ENCODE results near the gene SPAG16.
A peak's percentile ranks its signal among the peaks of the same experiment; 100 is the strongest.

Gene SPAG16

DNA sequence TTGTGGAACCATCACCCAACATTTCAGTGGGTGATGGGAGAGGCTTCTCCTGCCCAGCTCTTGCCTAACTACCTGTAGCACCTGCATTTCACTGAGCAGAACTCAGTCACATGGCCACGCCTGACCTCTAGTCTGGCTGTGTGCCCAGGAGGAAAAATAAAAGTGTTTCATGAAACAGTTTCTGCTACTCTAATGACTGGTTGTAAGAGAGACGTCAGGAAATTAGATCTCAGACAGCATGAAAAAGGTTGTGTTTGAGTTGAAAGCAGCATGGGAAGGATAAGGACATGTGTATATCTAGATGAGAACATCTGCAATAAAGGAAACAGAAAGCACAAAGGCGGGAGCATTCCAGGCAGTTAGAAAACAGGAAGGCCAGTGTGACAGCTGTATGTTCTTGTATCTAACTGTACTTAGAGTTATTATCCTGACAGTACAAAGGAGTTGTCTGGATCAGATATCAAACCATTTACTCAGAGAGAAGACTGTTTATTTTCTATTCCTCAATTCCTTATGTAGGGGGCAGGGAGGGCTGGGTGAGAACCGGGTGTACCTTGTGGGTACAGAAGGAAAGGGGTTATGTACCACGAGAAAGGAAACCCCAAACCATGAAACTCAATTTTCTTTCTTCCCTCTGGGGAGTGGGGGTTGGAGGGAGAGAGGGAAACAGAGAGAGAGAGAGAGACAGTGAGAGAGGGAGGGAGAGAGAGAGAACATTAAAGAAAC is 819.2 kb downstream of the SPAG16 start:
- no peak for DNase-seq

DNA sequence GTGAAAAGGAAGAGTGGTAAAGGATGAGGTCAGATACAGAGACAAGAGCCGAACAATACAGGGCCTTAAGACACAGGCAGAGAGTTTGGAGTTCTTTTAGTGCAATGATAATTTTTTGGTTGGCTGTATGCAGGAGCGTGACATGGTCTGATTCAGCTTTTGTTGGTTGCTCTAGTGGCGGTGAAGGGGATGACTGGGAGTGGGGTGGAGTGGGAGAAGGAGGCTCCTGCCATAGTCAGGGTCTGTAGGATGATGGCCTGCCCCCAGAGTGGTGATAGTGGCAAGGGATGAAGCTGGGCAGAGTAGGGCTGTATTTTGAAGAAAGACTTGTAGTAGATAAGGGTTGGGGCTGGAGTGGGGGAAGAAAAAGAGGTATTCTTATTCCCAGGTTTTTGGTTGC is 820.0 kb downstream of the SPAG16 start:
- DNase-seq = no peak

DNA sequence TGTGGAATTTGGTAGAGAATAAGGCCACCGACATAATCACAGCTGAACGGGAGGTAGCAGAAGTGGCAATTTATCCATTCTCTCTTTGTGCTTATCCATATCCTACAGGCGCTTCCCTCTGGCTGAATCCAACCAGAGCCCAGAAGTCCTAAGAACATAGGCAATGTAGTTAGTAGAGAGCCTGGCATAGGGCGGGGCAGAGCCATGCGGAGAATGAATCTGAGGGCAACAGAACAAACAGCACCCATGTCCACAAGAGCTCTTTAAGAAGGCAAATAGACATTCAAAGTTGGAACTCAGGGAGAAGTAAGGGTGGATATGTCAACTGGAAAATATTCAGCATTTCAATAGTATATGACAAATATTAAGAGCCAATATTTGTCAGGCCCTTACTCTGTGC is 820.7 kb downstream of the SPAG16 start:
- no peak for DNase-seq

DNA sequence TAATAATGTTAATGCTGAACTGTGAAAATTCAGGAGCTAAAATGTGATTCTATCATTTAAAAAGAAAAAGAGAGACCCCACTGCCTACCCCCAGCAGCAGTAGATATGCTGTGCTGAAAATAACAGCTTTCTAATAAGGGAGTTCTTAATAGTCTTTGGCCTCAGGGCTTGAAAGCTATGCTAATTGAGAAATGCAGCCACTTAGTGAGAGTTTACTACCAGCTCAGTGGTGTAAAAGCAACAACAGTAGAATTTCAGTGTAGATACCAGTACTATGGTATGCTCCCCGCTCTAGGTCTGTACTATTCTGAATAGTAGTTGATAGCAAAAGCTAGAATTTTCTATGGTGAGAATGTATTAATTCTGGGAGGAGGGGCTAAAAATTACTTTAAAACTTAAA is 823.5 kb downstream of the SPAG16 start:
- no peak for DNase-seq

DNA sequence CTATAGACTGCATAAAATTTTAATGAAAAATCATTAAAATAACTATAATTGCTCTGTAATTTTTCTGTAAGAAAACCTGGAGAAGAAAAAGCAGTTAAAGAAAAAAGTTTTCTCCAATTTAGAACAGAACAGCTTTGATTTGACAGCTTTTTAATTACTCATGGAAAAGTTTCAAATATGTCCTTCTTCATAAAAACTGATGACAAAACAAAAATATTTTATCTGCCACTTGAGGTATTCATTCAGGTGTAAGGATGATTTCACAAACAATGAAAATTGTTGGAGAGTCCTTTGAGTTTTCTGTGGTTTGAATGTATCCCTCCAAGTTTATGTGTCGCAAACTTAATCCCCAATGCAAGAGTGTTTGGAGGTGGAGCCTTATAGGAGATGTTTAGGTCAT is 824.3 kb downstream of the SPAG16 start:
- no peak for DNase-seq

DNA sequence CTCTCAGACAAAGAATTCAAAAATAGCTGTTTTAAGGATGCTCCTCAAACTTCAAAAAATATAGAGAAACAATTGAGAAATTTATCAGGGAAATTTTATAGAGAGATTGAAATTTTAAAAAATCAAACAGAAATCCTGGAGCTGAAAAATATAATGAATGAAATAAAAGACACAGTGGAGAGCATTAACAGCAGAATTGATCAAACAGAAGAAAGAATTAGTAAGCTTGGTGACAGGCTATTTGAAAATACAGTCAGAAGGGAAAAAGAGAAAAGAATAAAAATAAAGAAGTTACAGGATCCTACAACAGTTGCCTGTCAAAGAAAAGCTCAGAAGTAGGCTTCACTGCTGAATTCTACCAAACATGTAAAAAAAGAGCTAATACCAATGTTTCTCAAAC is 832.8 kb downstream of the SPAG16 start:
- DNase-seq = no peak

DNA sequence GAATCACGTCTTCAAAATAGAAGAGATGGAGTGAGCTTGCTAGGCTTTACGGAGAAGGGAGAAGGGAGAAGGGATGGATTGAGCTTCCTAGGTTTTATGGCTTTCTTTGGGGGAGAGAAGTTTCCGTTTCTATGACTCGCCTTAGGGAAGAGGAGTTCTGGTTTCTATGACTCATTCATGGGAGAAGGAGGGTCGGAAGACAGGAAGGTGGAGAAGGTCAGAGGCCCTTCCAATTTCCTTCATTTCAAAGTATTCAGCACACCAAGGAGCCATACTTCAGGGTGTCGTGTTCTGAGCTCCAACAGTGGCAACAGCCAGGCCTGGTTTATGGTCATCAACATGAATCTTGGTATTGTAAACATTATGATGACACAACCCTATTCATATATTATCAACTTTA is 841.9 kb downstream of the SPAG16 start:
- DNase-seq = peak; percentile 70

DNA sequence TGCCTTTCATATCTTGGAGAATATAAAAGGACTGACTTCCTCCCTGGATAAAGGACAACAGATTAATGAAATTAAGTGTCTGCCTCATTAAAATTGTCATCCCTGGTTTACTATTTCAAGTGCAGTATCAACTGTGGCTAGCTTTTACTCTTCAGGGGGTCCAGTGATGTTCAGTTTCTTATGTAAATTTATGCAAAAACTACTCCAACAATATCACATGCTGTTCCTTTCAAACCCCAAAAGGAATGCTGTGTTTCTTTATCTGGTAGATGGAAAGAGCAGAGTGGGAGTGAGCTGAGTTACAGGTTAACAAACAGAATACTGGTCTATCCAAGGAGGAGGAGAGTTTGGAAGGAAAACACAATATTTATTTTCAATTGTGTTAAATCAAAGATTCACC is 842.9 kb downstream of the SPAG16 start:
- no peak for DNase-seq

DNA sequence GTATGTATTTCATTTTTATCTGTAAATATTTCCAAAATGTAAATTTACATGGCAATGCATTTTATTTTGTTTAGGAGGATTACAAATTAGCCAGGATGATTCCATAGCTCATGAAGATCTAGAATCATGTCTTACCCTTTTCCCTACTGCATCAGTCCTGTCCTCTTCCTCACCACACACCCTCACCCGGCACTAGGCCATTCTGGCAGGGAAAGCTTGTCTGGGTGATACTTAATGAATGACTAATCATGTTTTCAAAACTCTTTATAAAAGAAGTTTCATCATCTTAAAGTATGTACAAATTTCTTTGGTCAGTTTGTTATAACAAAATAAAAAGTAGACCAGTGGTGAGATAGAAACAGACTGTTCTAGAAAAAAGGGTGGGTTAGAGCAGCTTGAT is 843.3 kb downstream of the SPAG16 start:
- peak; percentile 72 for DNase-seq

DNA sequence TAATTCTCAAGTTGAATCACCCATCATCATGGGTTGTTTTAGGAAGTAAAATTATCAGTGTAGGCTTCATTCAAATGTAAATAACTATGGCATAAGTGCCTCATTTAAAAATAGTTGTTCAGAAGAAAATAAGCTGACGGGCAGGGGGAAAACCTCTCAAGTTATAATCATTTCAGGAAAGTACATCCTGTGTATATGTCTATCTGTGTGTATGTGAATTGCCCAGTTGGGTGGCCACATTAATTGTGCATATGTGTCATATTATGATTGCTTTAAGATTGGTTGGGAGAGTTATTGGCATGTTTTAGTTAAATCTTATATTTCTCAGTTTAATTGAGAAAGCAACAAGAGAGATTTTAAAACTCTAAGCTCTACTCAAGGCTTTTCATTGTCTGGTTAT is 843.8 kb downstream of the SPAG16 start:
- no peak for DNase-seq

DNA sequence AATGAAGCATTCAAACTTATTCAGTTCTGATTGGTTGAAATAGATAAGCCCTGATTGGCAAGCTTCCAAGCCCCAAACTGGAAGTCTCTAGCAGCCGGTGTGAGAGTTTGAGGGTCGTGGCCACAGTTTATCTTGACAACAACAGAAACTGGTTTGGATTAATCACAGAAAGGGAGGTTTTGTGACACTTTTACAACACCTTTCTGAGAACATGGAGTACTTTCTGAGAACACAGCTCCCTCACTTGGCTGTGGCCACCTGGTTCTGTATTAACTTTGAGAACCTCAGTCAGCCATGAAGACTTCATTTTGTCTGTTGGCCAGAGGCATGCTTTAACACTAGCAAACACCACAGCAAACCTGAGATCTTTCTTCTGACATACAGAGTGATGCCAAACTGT is 845.9 kb downstream of the SPAG16 start:
- DNase-seq = no peak

DNA sequence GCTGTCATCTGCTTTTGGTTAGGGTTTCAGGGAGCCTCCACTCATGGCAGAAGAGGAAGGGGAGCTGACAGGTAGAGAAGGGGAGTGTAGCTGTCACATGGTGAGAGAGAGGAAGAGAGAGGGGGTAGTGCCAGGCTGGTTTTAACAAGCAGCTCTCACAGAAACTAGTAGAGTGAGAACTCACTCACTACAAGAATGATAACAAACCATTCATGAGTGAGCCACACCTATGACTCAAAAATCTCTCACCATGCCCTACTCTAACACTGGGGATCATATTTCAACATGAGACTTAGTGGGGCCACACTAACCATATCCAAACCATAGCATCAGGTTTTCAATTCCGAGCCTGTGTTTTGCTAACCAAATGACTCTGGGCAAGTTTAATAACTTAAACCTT is 851.7 kb downstream of the SPAG16 start:
- DNase-seq = peak; percentile 17

DNA sequence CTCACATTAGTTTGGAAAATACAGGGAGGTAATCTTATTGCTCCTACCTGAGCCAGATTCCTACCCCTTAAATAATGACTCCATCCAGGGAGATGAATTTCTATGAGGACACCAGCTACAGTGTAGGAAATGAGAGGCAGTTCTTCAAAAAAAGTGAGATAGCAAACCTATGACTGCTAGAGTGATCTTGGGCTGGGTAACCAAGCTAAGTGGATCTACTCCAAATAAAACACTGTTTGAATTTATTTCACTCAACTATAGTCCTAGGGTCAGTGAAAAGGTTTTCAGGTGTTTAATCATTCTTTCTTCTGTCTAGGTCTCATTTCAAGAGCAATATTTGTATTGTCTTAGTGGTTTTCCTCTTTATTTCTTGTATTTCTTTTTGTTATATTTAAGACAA is 854.5 kb downstream of the SPAG16 start:
- no peak for DNase-seq

DNA sequence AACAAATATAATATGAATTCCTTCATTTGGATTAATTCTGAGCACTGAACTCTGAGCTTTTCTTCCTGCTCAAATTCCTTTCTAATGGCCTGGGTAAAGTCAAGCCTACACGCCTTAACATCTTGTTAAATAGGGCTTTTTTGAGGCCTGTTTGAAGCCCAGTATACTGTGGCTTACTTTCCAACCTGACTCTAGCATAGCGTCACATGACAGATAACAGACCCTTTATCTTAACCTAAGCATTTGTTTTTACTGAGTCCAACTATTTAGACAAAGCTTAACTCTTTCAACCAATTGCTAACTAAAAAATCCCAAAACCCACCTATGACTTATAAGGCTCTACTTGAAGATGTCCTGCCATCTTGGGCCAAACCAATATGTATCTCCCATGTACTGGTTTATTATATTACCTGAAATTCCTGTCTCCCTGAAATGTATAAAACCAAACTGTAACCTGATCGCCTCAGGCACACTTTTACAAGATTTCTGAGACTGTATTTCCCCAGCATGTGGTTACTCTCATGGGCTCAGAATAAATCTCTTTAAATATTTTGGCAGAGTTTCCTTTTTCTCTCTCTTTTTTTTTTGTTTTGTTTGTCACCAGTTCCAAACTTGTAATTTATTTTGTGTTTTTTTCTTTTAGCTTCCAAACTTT is 855.5 kb downstream of the SPAG16 start:
- DNase-seq = no peak

DNA sequence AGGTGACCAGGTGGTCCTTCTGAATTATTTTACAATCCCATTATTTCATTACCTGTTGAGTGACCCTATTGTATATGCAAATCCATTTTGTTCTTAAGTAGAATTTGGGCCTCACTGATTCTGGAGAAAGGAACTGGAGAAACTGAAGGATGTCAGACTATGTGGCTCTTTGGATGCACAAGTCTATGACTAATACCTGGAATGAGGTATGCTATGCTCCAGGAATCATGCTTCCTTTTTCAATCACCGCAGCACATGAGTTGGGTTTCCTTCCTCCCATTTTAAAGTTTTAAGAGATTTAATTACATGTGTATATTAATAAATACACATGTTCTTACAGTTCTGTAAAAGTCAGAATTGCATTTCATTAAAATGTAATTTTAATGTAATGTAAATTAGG is 872.7 kb downstream of the SPAG16 start:
- no peak for DNase-seq

DNA sequence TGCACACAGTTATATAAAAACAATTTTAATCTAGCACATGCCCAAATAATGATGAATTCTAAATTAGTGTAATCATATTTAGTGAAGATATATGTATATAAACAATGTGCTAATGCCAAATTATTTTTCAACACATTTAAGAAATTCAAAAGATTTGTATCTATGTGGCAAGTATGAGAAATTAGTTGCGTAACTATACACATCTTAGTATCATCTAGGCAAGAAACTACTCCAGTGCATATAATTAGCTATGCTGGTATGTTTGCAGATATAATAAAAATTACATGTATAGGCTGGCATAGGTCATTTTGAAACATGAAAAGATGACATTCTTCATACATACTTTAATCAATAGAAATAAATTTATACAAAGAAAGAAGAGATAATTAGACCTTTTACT is 874.6 kb downstream of the SPAG16 start:
- no peak for DNase-seq

DNA sequence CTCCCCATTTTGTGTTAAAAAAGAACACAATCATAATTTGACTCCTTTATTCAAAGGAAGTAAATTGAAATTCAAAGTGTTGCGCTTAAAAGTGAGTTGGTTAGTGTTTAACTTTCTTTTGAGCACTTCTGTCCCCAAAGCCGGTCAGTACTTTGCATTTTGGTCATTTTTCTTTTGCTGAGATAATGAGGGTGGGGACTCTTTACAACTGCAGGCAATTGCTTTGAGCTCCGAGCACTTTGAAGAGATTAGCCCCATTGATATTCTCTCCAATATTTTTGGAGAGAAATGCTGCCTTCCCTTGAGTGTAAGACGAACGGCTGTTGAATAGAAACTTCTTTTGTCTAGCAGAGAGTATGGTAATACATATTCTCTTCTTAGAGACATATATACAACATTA is 885.0 kb downstream of the SPAG16 start:
- no peak for DNase-seq

DNA sequence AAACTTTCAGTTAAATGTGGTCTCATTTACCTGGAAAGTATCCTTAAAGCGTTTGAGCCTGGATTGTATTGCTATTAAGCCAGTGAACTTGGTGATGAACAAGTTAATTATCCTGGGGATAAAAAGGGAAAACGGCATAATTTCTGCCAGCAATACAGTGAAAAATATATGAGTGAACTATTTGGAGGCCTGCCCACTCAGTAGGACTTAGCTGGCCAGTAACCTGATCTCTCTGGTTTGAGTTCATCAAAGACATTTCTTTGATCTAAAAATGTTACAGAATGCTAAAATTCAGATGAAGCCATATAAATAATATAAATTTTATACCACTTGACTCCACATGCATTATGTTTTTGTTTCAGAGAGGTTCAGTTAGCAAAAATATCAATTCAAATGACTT is 885.5 kb downstream of the SPAG16 start:
- DNase-seq = peak; percentile 10

DNA sequence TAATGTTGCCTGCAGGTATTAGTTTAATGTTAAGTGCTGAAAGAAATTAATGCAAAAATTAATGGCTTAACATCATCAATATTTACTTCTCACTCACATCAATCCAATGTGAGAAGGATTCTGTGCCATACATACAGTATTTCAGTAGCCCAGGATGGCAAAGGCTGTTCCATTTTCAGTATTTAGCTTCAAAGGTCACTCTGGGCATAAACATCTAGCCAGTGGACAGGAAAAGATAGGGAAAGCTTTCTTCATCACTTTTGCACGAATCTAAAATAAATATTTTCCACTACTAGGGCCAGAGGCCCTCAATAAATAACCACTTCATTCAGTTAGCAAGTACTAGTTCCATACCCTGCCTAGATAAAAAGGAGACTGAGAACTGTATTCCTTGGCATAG is 890.3 kb downstream of the SPAG16 start:
- DNase-seq = no peak

DNA sequence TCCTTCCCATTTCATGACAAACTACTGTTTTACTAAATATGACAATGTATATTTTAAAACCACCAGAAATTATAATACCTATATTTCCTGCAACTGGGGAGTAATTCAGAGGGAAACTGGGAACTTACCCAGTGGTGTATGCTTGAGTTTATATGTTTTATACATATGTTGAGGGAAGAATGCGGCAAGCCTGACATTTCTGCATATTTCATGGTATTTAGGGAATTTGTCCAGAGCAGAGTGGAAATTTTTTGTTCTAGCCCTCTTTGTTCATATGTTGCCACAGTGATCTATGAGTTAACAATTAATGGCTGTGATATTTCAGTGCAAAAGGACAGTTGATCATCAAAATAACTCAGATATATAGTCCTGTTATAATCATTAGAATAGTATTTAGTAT is 895.8 kb downstream of the SPAG16 start:
- DNase-seq = no peak

DNA sequence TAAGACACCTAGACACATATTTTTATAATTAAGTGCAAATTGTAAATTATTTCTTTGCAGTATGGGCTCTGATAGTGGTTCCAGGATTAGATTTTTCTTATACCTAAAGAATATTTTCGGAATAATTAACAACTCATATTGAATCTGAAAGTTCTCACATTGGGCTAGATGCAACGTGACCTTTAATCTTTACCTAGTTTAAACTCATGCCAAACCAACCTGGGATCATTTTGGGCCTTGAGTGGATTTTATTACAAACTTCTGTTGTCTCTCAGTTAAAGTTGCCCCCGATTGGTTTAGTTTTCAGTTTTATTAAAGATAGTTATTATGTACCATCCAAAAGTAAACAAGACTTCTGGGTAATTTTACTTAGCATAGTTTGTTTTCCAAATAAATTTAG is 896.4 kb downstream of the SPAG16 start:
- no peak for DNase-seq

DNA sequence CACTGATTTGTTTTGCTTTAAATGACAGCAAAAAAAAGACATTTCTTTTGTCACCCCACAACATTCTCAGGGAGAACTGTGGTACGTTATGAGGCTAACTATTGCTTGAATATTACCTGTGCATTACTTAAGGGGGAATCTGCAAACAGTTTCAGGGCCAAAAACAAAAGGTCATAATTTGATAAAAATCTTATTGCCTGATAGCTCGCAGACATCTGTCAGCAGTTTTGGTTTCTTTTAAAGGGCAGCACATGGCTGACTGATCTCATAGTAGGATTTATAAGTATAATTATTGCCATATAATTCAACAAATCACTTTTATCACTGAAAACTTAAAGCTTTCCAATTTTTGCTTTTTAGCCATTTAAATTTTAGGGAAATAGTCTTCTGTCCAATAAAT is 900.2 kb downstream of the SPAG16 start:
- no peak for DNase-seq

DNA sequence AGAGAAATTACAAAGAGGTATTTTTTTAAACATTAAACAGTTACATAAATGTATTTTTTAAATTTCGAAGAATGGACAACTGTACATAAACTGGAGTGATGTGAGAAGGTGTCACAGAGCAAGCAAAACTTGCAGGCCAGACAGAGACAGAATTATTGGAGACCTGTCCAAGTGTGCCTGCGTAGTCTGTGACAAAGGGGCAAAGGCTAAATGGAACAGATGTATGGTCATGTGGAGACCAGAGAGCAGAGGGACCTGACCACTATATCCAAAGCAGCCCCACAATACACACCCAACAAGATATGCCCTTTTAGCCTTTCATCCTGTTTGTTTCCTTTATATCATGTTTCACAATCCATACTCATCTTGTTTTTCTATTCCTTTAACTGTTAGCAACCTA is 901.3 kb downstream of the SPAG16 start:
- no peak for DNase-seq

DNA sequence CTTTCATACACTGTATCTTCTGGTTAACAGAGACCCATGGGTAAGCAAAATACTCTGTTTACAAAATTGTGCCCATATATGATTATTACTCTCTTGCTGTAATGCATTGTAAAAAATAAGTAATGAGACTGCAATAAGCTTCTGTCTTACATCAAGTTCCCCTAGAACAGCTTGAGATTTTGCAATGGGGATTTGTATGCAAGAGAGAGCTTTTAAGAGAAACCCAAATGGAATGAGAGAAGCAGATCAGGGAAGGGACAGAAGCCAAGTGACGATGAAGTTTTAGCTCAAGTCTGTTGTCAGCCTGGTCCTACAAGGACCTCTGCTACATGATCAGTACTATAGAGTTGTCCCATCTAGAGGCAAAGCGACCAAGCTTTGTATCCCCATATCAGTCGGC is 908.4 kb downstream of the SPAG16 start:
- no peak for DNase-seq

DNA sequence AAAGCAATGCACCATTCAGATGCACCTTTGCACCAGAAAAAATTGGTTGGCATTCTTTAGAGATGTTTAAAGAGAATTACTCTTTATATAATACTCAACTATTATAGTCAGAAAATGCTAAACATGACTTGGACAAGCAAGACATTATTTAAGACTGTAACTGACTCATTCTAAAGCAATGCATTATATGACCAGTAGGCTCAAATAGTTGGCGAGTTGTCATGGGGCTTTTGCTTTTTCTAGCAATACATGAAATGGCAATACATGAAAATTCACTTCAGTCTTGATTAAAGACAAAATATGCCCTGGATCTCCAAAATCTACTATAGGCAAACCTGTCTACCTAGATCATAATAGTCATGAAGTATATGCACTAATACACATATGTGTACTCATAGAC is 909.7 kb downstream of the SPAG16 start:
- DNase-seq = peak; percentile 79
